Adipose tissue (tissue), 3 donors: ENCODE measurements around the gene TMEM52. TPM values are rescaled to one million over a fixed set of nuclear protein-coding genes. Genes with fewer than 3 reads are reported as not detected.
A peak's percentile ranks its signal among the peaks of the same experiment; 100 is the strongest.

ENCODE experiments used
- H3K27ac ChIP-seq: one replicate; pipeline ENCODE4 v1.5.1; 2013; ENCODE audit warnings: low read depth, low read length
- WGBS, 3 donors: extraction: QIAGEN DNeasy Blood & Tissue Kit; methylation state at CpG; one replicate each; pipeline ENCODE4 v1.1.7; 2013; 5-methylcytosine and 5-hydroxymethylcytosine counted together
- polyA plus RNA-seq, 3 donors: library from polyadenylated mRNA; stranded (reverse); fragments of 200-250 nt; gene quantifications; one replicate each; pipeline ENCODE4 v1.2.3, GENCODE V29; 2013
- donor health status: healthy with polysubstance abuse.
- donor health status: Bipolar disorder and iron deficiency.
- donor health status: healthy.

TMEM52 gene
- polyA plus RNA-seq, 3 donors = 1.5 to 182 (median 5.6) TPM

GRCh38 chr1:1901641-1902294 lies 17.3 kb downstream of the TMEM52 start:
- 71 to 84% (median 80%) methylated on average over 13 of the region's 13 CpGs for WGBS, 3 donors
- no peak overlapping the region for H3K27ac ChIP-seq

GRCh38 chr1:1900883-1901640 lies 18.0 kb downstream of the TMEM52 start:
- H3K27ac ChIP-seq = no peak overlapping the region
- WGBS, 3 donors = 69 to 76% (median 74%) methylated on average over 14 of the region's 14 CpGs

GRCh38 chr1:1899967-1900327 lies 19.1 kb downstream of the TMEM52 start:
- WGBS, 3 donors = 65 to 87% (median 77%) methylated on average over 9 of the region's 9 CpGs
- H3K27ac ChIP-seq = no peak overlapping the region

GRCh38 chr1:1899266-1899966 lies 19.7 kb downstream of the TMEM52 start:
- WGBS, 3 donors = 39 to 56% (median 49%) methylated on average over 16 of the region's 16 CpGs
- no peak overlapping the region for H3K27ac ChIP-seq

GRCh38 chr1:1898246-1898933 lies 20.7 kb downstream of the TMEM52 start:
- WGBS, 3 donors = 92 to 94% (median 93%) methylated on average over 6 of the region's 6 CpGs
- H3K27ac ChIP-seq = no peak overlapping the region

GRCh38 chr1:1895456-1896336 lies 23.4 kb downstream of the TMEM52 start:
- H3K27ac ChIP-seq = no peak overlapping the region
- WGBS, 3 donors = 68 to 74% (median 69%) methylated on average over 14 of the region's 14 CpGs

- H3K27ac ChIP-seq = no peak overlapping the region
- WGBS, 3 donors = 41 to 49% (median 48%) methylated on average over 10 of the region's 10 CpGs
Measured at GRCh38 chr1:1895060-1895418, 24.0 kb downstream of the TMEM52 start.

- 14 to 35% (median 29%) methylated on average over 14 of the region's 14 CpGs for WGBS, 3 donors
- H3K27ac ChIP-seq = no peak overlapping the region
Measured at GRCh38 chr1:1894354-1895059, 24.6 kb downstream of the TMEM52 start.

- H3K27ac ChIP-seq = no peak overlapping the region
- 88 to 91% (median 89%) methylated on average over 2 of the region's 2 CpGs for WGBS, 3 donors
Measured at GRCh38 chr1:1893997-1894353, 25.1 kb downstream of the TMEM52 start.

GRCh38 chr1:1893291-1893985 lies 25.6 kb downstream of the TMEM52 start:
- 87 to 89% (median 87%) methylated on average over 19 of the region's 19 CpGs for WGBS, 3 donors
- H3K27ac ChIP-seq = no peak overlapping the region

GRCh38 chr1:1892763-1893120 lies 26.3 kb downstream of the TMEM52 start:
- 71 to 80% (median 72%) methylated on average over 7 of the region's 7 CpGs for WGBS, 3 donors
- no peak overlapping the region for H3K27ac ChIP-seq

- WGBS, 3 donors = 39 to 46% (median 46%) methylated on average over 21 of the region's 21 CpGs
- H3K27ac ChIP-seq = no peak overlapping the region
Measured at GRCh38 chr1:1892079-1892762, 26.9 kb downstream of the TMEM52 start.

GRCh38 chr1:1891349-1892078 lies 27.6 kb downstream of the TMEM52 start:
- 1% methylated on average over 31 to 55 of the region's 59 CpGs for WGBS, 3 donors
- H3K27ac ChIP-seq = no peak overlapping the region

- H3K27ac ChIP-seq = peak within 1 kb of the TSS; percentile 55
- WGBS, 3 donors = 0 to 1% (median 0%) methylated on average over 50 to 124 of the region's 137 CpGs
Measured at GRCh38 chr1:1890506-1891348, 28.4 kb downstream of the TMEM52 start, which contains the start of gene GNB1. Gene GNB1 (minus strand): TSS chr1:1891087. CDS start chr1:1825453, 65,634 bp downstream.
